ENCODE results near the gene ARRDC1. TPM values are rescaled to one million over a fixed set of nuclear protein-coding genes. Genes with fewer than 3 reads are reported as not detected.

The ARRDC1 gene
- total RNA-seq, 1 experiment from 2014 or later, result 77.5 TPM

DNA sequence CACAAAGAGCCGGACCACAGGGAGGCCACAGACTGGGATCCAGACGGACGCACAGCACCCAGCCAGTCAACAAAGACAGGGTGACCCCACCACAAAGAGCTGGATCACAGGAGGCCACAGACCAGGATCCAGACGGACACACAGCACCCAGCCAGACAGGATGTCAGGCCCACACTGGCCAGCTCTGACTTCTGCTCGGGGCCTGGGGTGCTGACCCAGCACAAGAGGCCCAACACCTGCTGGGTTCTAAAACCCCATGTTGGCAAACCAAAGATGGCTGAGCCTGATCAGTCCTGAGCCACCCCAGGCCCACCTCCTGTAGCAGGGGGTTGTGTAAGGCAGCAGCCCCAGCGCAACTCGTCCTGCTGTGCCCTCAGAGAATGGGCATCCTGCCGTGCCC is 21.5 kb upstream of the ARRDC1 start:
- Histone ChIP-seq H3K9me2 (replicated peaks; ENCODE audit: low read length) (no peaks in the 10 kb centered on the region), H3K9me3 (ENCODE audit: low read length) (no peaks in the 10 kb centered on the region), H3K4me3 (ENCODE audit: low read length) (no peak overlapping the region), H3K27me3 (ENCODE audit: low read length) (no peaks in the 10 kb centered on the region), H3K9ac (ENCODE audit: low read length) (no peak overlapping the region), H3K79me2 (ENCODE audit: low read length) (peaks cover 12% of the 10 kb centered on the region), H2AFZ (ENCODE audit: low read length) (no peak overlapping the region), H3F3A (ENCODE audit: low read length, unreplicated experiment) (no peaks in the 10 kb centered on the region), H3K27ac (ENCODE audit: low read length) (no peak overlapping the region), H3K36me3 (ENCODE audit: low read depth, low read length) (peaks cover 10% of the 10 kb centered on the region; the same call in 1 of the 2 replicates), H3K4me2 (ENCODE audit: low read length) (no peak overlapping the region), H3K4me1 (ENCODE audit: insufficient read depth, low read length) (peaks cover 7% of the 10 kb centered on the region; the same call in 1 of the 2 replicates), H4K20me1 (ENCODE audit: low read length) (0 out of 2 replicates have a peak, but pooled peaks cover 4% of the 10 kb centered on the region)
- no peak for TF ChIP-seq EZH2 (IDR thresholded peaks at IDR 0.05; ENCODE audit: low read length, unreplicated experiment)
- TF ChIP-seq EZH2phosphoT487 (IDR thresholded peaks at IDR 0.05; ENCODE audit: borderline replicate concordance, low read length), result no peak
- TF ChIP-seq, protein P1, sequence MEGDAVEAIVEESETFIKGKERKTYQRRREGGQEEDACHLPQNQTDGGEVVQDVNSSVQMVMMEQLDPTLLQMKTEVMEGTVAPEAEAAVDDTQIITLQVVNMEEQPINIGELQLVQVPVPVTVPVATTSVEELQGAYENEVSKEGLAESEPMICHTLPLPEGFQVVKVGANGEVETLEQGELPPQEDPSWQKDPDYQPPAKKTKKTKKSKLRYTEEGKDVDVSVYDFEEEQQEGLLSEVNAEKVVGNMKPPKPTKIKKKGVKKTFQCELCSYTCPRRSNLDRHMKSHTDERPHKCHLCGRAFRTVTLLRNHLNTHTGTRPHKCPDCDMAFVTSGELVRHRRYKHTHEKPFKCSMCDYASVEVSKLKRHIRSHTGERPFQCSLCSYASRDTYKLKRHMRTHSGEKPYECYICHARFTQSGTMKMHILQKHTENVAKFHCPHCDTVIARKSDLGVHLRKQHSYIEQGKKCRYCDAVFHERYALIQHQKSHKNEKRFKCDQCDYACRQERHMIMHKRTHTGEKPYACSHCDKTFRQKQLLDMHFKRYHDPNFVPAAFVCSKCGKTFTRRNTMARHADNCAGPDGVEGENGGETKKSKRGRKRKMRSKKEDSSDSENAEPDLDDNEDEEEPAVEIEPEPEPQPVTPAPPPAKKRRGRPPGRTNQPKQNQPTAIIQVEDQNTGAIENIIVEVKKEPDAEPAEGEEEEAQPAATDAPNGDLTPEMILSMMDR (conservative IDR thresholded peaks at IDR 0.05; ENCODE audit: low read depth, low read length), result no peak
- ATAC-seq (no peak), DNase-seq (no peak)
- BruUV-seq (replicated peaks), result no TSS peak
- ChIA-PET POLR2A (ENCODE audit: unreplicated experiment) (no interaction called here), CTCF (no interaction called here)
- intact Hi-C loops (cut with micrococcal nuclease), result no loop called here

- POLR2A ChIA-PET (ENCODE audit: unreplicated experiment), result no interaction called here
- ATAC-seq, result no peak
- Histone ChIP-seq H3K4me1 (ENCODE audit: insufficient read depth, low read length) (0 out of 2 replicates have a peak, but pooled peaks cover 9% of the 10 kb centered on the region), H3K27me3 (ENCODE audit: low read length) (no peaks in the 10 kb centered on the region), H3K27ac (ENCODE audit: low read length) (no peak overlapping the region), H3K36me3 (ENCODE audit: low read depth, low read length) (peaks cover 10% of the 10 kb centered on the region; the same call in 1 of the 2 replicates), H3K9ac (ENCODE audit: low read length) (no peak overlapping the region), H3K4me2 (ENCODE audit: low read length) (no peak overlapping the region), H4K20me1 (ENCODE audit: low read length) (0 out of 2 replicates have a peak, but pooled peaks cover 8% of the 10 kb centered on the region), H3F3A (ENCODE audit: low read length, unreplicated experiment) (no peaks in the 10 kb centered on the region), H3K79me2 (ENCODE audit: low read length) (peaks cover 21% of the 10 kb centered on the region), H3K4me3 (ENCODE audit: low read length) (no peak overlapping the region), H3K9me2 (replicated peaks; ENCODE audit: low read length) (no peaks in the 10 kb centered on the region), H2AFZ (ENCODE audit: low read length) (no peak overlapping the region), H3K9me3 (ENCODE audit: low read length) (no peaks in the 10 kb centered on the region)
- intact Hi-C loops (cut with micrococcal nuclease), result no loop called here
- DNase-seq, result no peak
- TF ChIP-seq, protein P1 (conservative IDR thresholded peaks at IDR 0.05; ENCODE audit: low read depth, low read length), result no peak
- TF ChIP-seq EZH2phosphoT487 (IDR thresholded peaks at IDR 0.05; ENCODE audit: borderline replicate concordance, low read length) (no peak), EZH2 (IDR thresholded peaks at IDR 0.05; ENCODE audit: low read length, unreplicated experiment) (no peak)
- no TSS peak for BruUV-seq (replicated peaks)
- CTCF ChIA-PET, result no interaction called here
These were observed 18.6 kb upstream of the ARRDC1 start for GRCh38 chr9:137586854-137587253.

DNA sequence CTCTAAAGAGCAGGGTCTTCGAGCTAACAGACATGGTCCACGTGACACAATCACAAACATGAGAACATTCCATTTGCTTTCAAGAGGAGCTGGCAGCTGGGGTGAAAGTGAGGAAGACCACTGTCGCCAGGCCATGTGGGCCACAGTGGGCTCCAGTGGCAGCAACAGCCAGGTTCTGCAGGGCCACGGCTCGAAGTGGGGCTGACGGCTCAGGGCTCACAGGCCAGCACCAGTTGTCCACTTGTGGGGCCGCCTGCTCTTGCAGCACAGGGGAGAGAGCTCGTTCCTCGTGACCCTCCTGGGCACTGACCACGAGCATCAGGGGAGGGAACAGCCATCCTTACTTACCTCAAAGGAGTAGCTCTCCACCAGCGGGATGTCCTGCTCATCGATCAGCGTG is 17.2 kb upstream of the ARRDC1 start:
- Histone ChIP-seq H3K36me3 (ENCODE audit: low read depth, low read length) (peaks cover 10% of the 10 kb centered on the region; the same call in 1 of the 2 replicates), H2AFZ (ENCODE audit: low read length) (no peak overlapping the region), H3K4me2 (ENCODE audit: low read length) (peak overlapping the region; percentile 97; the same call in 1 of the 2 replicates), H3K9me2 (replicated peaks; ENCODE audit: low read length) (no peaks in the 10 kb centered on the region), H4K20me1 (ENCODE audit: low read length) (0 out of 2 replicates have a peak, but pooled peaks cover 8% of the 10 kb centered on the region), H3K79me2 (ENCODE audit: low read length) (peaks cover 21% of the 10 kb centered on the region), H3K4me1 (ENCODE audit: insufficient read depth, low read length) (0 out of 2 replicates have a peak, but pooled peaks cover 9% of the 10 kb centered on the region), H3K4me3 (ENCODE audit: low read length) (no peak overlapping the region), H3K9ac (ENCODE audit: low read length) (no peak overlapping the region), H3K27ac (ENCODE audit: low read length) (no peak overlapping the region), H3K27me3 (ENCODE audit: low read length) (no peaks in the 10 kb centered on the region), H3K9me3 (ENCODE audit: low read length) (no peaks in the 10 kb centered on the region), H3F3A (ENCODE audit: low read length, unreplicated experiment) (no peaks in the 10 kb centered on the region)
- DNase-seq, result no peak
- TF ChIP-seq EZH2phosphoT487 (IDR thresholded peaks at IDR 0.05; ENCODE audit: borderline replicate concordance, low read length), result no peak
- ChIA-PET POLR2A (ENCODE audit: unreplicated experiment) (no interaction called here), CTCF (no interaction called here)
- intact Hi-C loops (cut with micrococcal nuclease), result no loop called here
- BruUV-seq (replicated peaks), result no TSS peak
- no peak for ATAC-seq
